Ovary (tissue), 9 donors: ENCODE measurements around the gene ARID1B. TPM values are rescaled to one million over a fixed set of nuclear protein-coding genes. Genes with fewer than 3 reads are reported as not detected.

Source experiments
- DNase-seq, 5 donors: peaks; one replicate each; pipeline ENCODE4 v3.0.0-alpha.2; 2019 to 2020
- H3K27ac ChIP-seq, 2 donors: fragments of 200-600 bp; one replicate each; pipeline versions ENCODE4 v1.5.1 to v1.8.0; 2019 to 2022
- H3K27me3 ChIP-seq: fragments of 200-600 bp; one replicate; pipeline ENCODE4 v1.8.0; 2022
- H3K36me3 ChIP-seq: fragments of 200-600 bp; sonication (generic); one replicate; pipeline ENCODE4 v1.5.1; 2019
- H3K4me1 ChIP-seq: one replicate; pipeline ENCODE4 v1.8.1; 2013; ENCODE audit warnings: mild to moderate bottlenecking, moderate library complexity; ENCODE audit not compliant: insufficient read depth
- H3K4me3 ChIP-seq: fragments of 200-600 bp; sonication (generic); one replicate; pipeline ENCODE4 v1.5.1; 2017
- H3K9me3 ChIP-seq, 2 donors: fragments of 200-600 bp in 1 of 2; sonication (generic) in 1 of 2; one replicate each; pipeline versions ENCODE4 v1.5.1 to v1.8.1; 2013 to 2019; ENCODE audit warnings: mild to moderate bottlenecking in 1 of 2, moderate library complexity in 1 of 2
- CTCF ChIP-seq, 3 donors: fragments of 450-650 bp in 2 of 3; fragments of 200-600 bp in 1 of 3; IDR thresholded peaks; one replicate each; pipeline versions ENCODE4 v1.5.1 to v1.8.0; 2016 to 2022; ENCODE audit warnings: antibody characterized with exemption in 3 of 3, mild to moderate bottlenecking in 1 of 3
- EP300 ChIP-seq: sonication (generic); formaldehyde crosslinking; IDR thresholded peaks from one replicate; pipeline ENCODE4 v1.6.1; 2017; ENCODE audit warnings: antibody characterized with exemption
- POLR2A ChIP-seq: fragments of 450-650 bp; IDR thresholded peaks from one replicate; pipeline ENCODE4 v1.6.1; 2017; ENCODE audit warnings: antibody characterized with exemption, mild to moderate bottlenecking, moderate library complexity
- WGBS, 3 donors: extraction: QIAGEN DNeasy Blood & Tissue Kit in 1 of 3; methylation state at CpG; one replicate each; pipeline versions ENCODE4 v1.1.5 to v1.1.7; 2013 to 2017; 5-methylcytosine and 5-hydroxymethylcytosine counted together
- intact Hi-C, 4 donors: fragments of 100-400 bp; cut with DNase I; formaldehyde crosslinking; loops; one replicate each; pipeline versions ENCODE4 v1.11.0 to v1.15.1; 2022 to 2023
- polyA plus RNA-seq, 2 donors: library from polyadenylated mRNA; stranded (reverse); fragments of 200-250 nt in 1 of 2; fragments of 350-450 nt in 1 of 2; fragmentation: Illumina TruSeq in 1 of 2; extraction: RNeasy Lipid Tissue Mini Kit (QIAGEN cat#74804) in 1 of 2; gene quantifications; one replicate each; pipeline ENCODE4 v1.2.3, GENCODE V29; 2013 to 2014
- total RNA-seq, 7 donors: library from RNA; depleted of rRNA in 2 of 7; stranded (reverse); fragments of >200 nt in 2 of 7; fragmentation: NEBNext Ultra II Directional in 3 of 7; extraction: Animal tissue kit (Norgen Biotek cat#: 25700) in 3 of 7; gene quantifications; one replicate each; pipeline versions ENCODE4 v1.1.0 to v1.2.4, GENCODE V29; 2016 to 2023
- donor health status: DM: no; HTN: no; CAD: no; lungs with moderate emphysema.
- donor health status: DM: no; HTN: no; CAD: no.
- donor health status: Bipolar disorder and iron deficiency.
- donor health status: DM: yes; HTN: yes; CAD: no.
- donor health status: DM: no; HTN: no; CAD: no.
- donor health status: DM: yes; HTN: yes; CAD: no.

ARID1B gene
- total and polyA plus RNA-seq, 9 donors = 33.2 to 144 (median 105) TPM

- no peaks in the 10 kb centered on the region for H3K9me3 ChIP-seq
- H3K27me3 ChIP-seq = no peaks in the 10 kb centered on the region
- no peaks in the 10 kb centered on the region for H3K4me1 ChIP-seq
- H3K27ac ChIP-seq = no peak overlapping the region
- H3K36me3 ChIP-seq = no peaks in the 10 kb centered on the region
- WGBS, 3 donors = 79 to 91% (median 83%) methylated on average over 7 of the region's 7 CpGs
- no peak for TF ChIP-seq CTCF (IDR thresholded peaks at IDR 0.05)
- no peak for TF ChIP-seq POLR2A
- TF ChIP-seq EP300 = no peak
- intact Hi-C loops = no loop called here
- no peak for DNase-seq
- H3K4me3 ChIP-seq = no peak overlapping the region
These were observed 475.8 kb downstream of the ARID1B start for GRCh38 chr6:157253017-157253416.

DNA sequence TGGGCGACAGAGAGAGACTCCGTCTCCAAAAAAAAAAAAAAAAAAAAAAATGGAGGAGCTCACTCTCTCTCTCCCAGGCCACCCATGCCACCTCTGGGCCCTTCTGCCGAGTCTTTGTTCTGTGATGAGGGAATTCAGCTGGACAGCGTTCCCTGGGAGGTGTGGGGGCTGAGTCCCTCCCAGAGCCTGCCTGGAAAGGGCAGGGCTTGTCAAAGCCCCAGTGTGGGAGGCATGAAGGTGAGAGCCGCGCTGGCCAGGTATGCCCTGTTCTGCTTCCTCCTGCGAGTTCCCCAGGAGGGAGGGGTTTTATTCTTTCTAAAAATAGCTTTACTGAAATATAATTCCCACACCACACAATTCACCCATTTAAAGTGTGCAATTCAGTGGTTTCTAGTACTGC, 476.5 kb downstream of the ARID1B start:
- no peak for DNase-seq

DNA sequence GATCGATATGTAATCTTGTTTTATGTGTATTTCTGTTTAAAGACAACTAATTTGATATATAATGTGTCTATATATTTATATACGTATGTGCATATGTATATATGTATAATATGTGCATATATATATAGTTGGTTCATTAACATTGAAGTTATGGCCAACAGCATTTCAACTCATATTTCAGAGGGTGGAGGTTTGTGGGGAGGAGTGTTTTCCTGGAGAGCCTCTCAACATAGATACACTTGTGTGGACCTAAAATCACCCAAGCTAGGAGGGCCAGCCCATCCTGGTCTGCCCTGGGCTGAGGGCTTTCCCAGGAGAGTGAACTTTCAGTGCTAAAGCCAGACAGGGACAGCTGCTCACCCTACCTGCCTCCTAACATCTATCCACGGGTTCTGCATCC, 477.4 kb downstream of the ARID1B start:
- TF ChIP-seq POLR2A = no peak
- TF ChIP-seq EP300 = no peak
- TF ChIP-seq CTCF (IDR thresholded peaks at IDR 0.05) = no peak
- intact Hi-C loops = no loop called here
- no peak for DNase-seq
- H3K27me3 ChIP-seq = no peaks in the 10 kb centered on the region
- H3K36me3 ChIP-seq = no peaks in the 10 kb centered on the region
- no peak overlapping the region for H3K4me3 ChIP-seq
- no peak overlapping the region for H3K27ac ChIP-seq
- 85 to 91% (median 90%) methylated on average over 3 of the region's 3 CpGs for WGBS, 3 donors
- no peaks in the 10 kb centered on the region for H3K9me3 ChIP-seq
- H3K4me1 ChIP-seq = no peaks in the 10 kb centered on the region

More for the DNA sequence above, 476.5 kb downstream of the ARID1B start:
- intact Hi-C loops = no loop called here
- H3K36me3 ChIP-seq = no peaks in the 10 kb centered on the region
- H3K4me3 ChIP-seq = no peak overlapping the region
- H3K27ac ChIP-seq = no peak overlapping the region
- H3K4me1 ChIP-seq = no peaks in the 10 kb centered on the region
- no peak for TF ChIP-seq CTCF (IDR thresholded peaks at IDR 0.05)
- no peaks in the 10 kb centered on the region for H3K9me3 ChIP-seq
- H3K27me3 ChIP-seq = no peaks in the 10 kb centered on the region
- 74 to 81% (median 78%) methylated on average over 7 of the region's 7 CpGs for WGBS, 3 donors

DNA sequence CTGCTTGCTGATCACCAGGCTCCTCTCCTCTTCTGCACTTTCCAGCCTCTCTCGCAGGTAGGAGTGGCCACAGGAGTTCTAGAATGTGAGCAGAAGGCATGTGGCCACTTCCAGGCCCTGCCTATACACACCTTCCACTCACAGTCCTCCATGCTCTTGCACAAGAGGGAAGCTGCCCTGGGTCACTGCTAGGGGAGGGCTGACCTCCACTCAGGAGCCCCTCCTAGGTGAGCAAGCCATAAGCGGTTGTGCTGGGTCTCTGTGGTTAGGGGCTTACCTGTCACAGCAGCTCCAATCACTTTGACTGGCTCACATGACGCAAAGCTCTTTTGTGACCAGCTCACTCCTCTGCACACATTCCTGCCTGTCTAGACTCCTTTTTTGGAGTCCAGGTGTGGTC, 477.9 kb downstream of the ARID1B start:
- intact Hi-C loops = no loop called here
- H3K4me1 ChIP-seq = no peaks in the 10 kb centered on the region
- no peaks in the 10 kb centered on the region for H3K9me3 ChIP-seq
- no peaks in the 10 kb centered on the region for H3K27me3 ChIP-seq
- WGBS, 3 donors = 93 to 100% (median 93%) methylated on average over 3 of the region's 3 CpGs
- no peak overlapping the region for H3K4me3 ChIP-seq
- H3K36me3 ChIP-seq = no peaks in the 10 kb centered on the region
- TF ChIP-seq EP300 = no peak
- TF ChIP-seq CTCF (IDR thresholded peaks at IDR 0.05) = no peak
- no peak for TF ChIP-seq POLR2A
- DNase-seq = no peak
- H3K27ac ChIP-seq = no peak overlapping the region

DNA sequence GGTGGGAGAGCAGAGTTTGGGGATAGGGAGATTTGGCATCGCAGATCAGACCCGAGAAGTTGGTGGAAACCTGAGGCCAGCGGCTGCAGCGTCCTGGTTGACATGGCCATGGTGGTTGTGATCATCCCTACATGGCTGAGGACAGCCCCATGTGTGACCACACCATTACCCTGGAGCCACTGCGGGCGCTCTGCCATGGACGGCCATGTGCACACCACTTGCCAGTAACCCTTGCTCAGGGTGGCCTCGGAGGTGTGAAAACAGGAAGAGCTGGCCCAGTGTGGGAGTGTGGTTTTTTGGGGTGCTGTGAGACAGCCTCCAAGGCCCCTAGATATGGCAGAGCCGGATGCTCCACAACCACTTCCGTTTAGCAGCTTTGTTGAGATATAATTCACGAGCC, 481.7 kb downstream of the ARID1B start:
- intact Hi-C loops = no loop called here
- Histone ChIP-seq H3K27me3 (no peaks in the 10 kb centered on the region), H3K36me3 (no peaks in the 10 kb centered on the region), H3K4me3 (no peak overlapping the region), H3K27ac (no peak overlapping the region), H3K9me3 (no peaks in the 10 kb centered on the region), H3K4me1 (no peaks in the 10 kb centered on the region)
- 90 to 96% (median 92%) methylated on average over 11 of the region's 11 CpGs for WGBS, 3 donors
- TF ChIP-seq CTCF (IDR thresholded peaks at IDR 0.05) = no peak
- no peak for TF ChIP-seq EP300
- no peak for TF ChIP-seq POLR2A
- no peak for DNase-seq
